NOMO-1 treated with DMSO at 0.1 percent for 48 hours (cell line): ENCODE measurements around the gene ULBP1.
"Not testable (repeated sequence)": the region's sequence is repeated elsewhere in the genome, so short reads cannot be mapped to it uniquely, and the experiment has no call there.

ENCODE experiments used
- DNase-seq: peaks from one replicate; lab custom pipeline; 2025; ENCODE audit not compliant: unreplicated experiment; lab: John Stamatoyannopoulos, UW

The ULBP1 gene

DNA sequence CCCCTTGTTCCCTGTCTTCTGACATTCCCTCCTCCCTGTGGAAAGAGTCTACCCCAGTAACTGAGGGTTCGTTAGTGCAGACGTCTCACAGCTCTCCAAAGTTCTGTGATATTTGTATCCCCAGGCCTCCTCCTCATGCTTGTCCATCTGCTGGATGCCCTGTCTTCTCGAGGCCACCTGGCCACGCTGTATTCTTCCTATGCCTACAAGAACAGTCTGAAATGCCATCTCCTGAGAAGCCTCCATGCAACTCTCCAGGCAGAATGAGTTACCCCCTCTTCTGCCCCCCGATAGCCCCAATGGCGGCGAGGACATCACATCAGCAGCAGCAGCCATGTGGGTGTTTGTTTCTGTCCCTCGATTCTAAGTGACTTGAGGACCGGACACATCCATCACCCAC is 12.6 kb upstream of the ULBP1 start:
- DNase-seq: no peak

DNA sequence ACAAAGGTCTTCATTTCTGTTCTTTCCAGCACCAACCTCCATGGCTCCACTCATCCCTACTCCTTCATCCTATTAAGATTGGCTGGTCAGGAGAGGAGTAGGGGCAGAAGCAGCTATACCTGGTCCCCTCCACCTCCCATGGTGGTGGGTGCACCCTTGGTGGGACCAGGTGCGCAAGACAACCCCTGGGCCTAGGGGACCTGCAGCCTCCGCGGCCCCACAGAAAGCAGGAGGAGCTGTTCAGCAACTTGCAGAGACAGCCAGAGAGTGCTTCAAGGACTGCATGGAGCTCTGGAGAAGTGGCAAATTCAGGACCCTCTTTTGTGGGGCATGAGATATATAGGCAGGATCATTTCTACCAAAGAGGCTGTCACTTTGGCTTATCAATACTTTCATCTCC is 12.1 kb upstream of the ULBP1 start:
- DNase-seq: no peak

DNA sequence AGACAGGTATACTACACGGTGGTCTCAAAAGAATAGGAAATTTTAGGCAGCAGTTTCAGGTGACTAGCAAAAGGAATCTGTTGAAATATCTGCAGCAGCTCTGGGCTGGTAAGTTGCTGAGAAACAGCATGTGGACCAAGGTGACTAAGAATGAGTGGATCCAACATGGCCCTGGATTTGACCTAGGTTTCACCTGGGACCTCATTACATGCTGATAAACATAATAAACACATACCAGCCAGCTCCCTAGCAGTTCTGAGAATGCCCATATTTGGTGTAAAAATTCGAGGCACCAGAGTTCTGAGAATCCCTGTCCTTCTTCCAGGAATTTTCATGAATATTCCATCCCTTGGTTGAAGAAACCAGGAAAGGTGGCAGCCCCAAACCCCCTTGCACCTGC is 10.4 kb upstream of the ULBP1 start:
- DNase-seq: not testable (repeated sequence)

DNA sequence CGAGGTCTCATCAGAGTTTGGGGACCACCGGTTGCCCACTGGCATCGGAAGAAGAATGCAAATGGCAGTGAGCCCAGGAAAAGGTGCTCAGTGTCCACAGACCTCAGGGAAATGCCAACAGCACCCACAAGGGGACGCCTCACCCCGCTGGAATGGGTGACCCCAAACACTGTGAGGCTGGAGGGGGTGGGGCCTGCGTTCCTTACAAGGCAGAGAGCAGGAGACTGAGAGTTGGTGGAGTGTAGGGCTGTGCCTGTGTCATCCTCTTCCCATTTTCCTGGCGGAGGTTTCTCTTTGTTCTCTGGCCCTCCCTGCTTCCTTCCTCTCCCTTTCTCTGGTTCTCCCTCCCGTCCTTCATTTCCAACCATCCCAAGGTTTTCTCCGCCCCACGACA is 9.8 kb upstream of the ULBP1 start:
- DNase-seq: not testable (repeated sequence)

DNA sequence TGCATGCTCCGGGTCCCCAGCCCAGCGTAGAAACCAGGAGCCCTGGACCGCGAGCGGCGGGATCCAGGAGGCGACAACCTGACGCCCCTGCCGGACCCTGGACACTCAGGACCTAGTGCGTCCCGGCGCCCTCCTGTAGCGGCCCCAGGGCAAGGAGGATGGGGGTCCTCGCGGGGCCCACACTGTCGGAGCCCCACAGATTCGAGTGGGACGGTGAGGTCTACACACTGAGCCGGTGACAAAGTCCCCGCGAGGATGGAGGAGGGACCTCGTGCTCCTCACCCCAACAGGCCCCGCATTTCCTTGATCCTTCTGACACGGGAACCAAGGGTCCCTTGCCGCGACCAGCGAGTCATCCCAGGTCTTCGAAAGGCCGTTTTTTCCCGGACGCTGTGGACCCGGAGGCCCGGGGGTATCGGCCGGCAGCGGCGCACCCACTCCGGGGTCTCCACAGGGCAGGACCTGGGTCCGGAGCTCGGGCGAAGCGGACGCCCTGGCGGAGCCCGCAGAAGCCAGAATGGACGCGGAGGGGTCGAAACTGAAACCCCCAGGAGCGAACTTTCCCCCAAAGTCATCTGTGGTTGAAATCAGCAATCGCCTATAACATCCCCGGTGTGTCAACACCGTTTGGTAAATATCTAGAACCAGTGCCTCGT is 9.3 kb upstream of the ULBP1 start:
- not testable (repeated sequence) for DNase-seq

DNA sequence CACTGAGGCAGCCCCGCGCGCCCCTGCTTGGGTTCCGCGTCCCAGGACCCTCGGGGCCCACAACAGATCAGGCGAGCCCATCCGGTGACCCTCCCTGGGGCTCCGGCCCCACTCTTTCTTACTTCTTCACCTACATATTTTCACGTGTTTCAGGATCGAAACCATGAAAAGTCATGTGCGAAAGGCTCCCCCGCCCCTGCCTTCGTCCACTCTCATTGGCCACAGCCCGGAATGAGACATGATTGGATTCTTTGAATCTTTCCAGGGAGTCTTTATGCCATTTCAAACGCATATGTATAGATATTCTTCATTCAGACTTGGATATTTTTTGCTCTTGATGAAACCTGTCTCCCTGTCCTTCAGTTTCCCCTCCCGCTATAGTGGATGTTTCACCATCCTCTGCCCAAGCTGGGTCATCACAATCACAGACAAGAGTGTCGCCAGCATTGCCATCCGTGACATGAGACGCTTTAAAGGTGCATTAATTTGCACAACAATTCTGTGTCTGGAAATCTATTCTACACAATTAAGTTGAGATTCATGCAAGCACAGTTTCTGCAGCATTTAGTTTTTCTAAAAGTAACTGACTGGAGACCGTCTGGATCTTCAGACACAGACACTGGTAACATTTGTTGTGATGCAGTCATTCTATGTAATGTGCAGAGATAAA is 8.6 kb upstream of the ULBP1 start:
- not testable (repeated sequence) for DNase-seq

DNA sequence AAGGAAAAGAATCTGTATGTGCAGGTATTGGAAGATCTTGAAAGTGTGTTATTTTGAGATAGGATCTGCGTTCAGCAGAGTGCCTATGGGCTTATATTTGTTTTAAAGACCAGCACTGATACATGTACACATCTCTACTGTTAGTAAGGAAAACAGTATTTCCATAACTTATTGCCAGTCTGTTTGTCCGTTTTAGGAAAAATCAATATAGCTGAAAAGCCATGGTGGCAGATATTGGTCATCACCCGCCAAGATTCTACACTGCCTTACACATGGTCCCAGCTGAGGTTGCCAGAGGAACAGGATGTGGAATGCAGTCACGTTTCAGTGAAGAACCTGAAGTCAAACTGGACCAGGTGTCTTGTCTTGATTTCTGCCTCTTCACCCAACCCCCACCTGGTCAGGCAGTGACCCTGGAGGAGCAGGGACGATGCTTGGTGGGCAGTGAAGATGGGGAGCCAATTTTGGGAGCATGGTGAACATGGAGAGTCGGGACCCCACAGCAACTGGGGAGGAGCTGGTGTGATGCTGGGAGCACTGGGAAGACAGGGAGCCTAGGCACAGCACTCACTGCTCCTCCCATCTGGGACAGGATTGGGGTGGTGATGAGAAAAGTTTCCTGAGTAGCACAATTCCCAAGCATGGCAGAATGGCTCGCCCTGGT is 8.0 kb upstream of the ULBP1 start:
- not testable (repeated sequence) for DNase-seq

DNA sequence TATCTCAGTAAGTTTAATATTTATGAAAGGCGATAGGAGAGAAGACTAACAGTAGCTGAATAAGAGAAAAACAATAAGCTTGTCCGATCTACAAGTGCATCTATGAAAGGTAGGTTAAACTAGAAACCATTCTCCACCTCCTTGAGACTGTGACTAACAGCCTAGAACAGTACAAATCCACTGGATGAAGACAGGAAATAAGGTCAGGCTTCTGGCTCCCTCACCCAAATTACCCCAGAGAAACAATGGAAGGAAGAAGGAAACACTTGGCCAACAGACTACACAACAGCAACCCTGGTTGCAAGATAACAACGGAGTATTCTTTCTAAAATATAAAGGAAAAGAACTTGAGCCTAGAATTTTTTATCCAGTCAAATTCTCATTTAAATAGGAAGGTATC is 5.6 kb upstream of the ULBP1 start:
- DNase-seq: not testable (repeated sequence)

DNA sequence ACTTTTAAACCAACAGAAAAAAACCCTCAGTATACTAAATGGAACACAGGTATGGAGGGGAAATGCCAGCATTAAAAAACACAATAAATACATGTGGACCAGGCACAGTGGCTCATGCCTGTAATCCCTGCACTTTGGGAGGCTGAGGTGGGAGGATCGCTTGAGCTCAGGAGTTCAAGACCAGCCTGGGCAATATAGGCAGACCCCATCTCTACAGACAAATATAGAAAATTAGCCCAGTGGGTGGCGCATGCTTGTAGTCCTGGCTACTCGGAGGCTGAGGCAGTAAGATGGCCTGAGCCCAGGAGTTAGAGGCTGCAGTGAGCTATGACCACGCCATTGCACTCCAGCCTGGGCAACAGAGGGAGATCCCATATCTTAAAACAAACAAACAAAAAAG is 3.9 kb upstream of the ULBP1 start:
- DNase-seq: not testable (repeated sequence)

DNA sequence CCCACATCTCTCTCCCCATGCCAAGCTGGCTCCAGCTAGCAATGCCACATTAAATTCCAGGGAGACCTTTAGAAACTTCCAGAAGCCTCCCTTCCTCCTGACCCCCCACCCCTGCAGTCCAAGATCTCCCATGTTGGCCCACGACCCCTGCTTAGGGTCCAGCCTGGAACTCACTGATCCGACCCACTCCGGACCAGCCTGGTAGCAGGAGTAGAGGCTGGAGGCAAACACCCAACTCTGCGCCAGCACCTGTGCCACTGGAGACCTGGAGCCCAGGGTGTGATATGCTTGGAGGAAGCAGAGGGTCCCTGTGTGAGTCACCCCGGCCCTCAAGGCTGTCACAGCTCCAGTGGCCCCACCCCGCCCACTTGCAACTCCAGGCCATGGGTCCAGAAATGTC is 3.3 kb upstream of the ULBP1 start:
- DNase-seq: no peak

DNA sequence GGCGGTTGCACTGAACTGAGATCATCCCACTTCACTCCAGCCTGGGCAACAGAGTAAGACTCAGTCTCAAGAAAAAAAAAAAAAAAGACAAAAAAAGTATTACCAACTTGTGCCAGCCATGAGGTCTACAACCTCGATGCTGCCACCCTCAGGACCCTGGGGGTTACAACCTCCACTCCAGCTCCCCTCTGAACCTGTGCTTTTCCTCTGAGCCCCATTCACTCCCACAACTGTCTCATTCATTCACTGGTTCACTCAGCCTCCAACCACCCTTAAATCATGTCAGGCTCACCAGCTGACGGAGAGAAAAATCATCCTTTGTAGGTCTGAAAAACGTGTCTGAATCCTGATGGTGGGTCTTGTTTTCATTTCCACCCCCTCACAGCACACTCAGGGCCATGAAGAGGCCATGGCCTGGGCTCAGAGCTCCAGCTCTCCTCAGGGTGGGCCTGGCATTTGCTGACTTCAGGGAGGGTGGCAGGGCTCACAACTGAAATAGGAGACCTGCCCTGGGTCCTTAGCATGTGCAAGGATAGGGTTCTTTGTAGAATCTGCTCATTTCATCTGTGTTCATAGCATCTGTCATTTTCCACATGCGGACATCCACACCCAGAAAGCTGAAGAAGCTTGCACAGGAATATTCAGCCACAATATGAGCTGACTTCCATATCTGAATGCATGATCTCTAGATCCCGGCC is 1.9 kb upstream of the ULBP1 start:
- DNase-seq: peak; percentile 7

DNA sequence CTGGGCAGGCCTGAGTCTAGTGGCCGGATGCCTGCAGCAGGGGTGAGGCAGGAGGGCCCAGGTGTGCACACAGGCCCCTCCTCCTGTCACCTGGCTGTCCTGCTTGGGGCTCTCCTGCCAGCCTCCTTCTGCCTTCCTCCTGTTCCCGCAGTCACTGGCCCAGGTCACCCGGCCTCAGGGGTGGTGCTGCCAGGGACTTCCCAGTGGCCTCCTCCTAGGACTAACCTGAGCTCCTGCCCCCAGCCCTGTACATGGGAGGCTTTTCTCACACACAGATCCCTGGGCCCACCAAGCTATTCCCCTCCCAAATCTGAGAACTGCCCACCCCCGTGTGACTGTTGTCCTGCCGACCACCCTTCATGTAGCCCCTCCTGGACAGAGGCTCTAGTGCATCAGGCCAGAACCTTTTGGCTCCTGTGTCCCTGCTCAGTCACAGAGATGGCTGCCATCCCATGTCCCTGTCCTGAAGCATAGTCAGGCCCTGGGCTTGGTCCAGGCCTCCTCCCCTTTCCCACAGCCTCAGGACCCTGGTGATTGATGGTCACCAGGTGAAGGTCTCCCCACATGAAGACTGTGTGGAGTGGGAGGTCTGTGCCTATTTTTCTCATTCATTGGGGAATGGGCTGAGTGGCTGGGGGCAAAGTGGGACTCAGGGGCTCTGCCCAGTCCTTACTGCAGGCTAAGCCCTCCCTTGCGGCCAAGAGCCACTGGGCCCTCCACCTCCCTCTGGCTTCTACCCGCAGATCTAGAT is 1.1 kb upstream of the ULBP1 start:
- DNase-seq: no peak

DNA sequence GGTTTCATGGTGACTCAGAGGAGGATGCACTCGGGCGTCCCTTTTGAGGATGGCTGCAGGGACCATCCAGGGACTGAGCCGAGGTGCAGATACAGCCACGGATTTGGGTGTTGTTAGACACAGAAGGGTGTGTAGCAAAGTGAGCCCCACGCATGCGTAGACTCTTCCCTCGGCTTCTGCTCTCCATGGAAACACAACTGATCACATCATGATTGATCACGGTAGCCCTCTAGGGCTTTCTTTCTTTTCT is 606 bp upstream of the ULBP1 start:
- DNase-seq: no peak

DNA sequence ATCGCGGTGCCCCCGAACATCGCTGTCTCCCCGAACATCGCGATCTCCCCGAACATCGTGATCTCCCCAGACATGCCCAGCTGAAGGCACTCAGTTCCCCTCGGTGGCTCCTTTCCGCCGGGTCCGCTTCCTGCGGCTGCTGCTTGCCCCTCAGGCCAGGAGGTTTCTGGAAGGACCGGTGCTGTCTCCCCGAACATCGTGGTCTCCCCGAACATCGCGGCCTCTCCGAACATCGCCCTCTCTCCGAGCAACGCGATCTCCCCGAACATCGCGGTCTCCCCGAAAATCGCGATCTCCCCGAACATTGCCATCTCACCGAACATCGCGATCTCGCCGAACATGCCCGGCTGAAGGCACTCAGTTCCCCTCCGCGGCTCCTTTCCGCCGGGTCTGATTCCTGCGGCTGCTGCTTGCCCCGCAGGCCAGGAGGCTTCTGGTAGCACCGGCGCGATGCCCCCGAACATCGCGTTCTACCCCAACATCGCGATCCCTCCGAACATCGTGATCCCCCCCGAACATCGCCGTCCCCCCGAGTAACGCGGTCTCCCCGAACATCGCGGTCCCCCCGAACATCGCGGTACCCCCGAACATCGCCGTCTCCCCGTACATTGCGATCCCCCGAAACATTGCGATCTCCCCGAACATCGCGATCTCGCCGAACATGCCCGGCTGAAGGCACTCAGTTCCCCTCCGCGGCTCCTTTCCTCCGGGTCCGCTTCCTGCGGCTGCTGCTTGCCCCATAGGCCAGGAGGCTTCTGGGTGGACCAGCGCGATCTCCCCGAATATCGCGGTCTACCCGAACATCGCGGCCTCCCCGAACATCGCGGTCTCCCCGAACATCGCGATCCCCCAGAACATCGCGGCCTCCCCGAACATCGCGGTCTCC is 808 bp downstream of the ULBP1 start:
- DNase-seq: no peak

DNA sequence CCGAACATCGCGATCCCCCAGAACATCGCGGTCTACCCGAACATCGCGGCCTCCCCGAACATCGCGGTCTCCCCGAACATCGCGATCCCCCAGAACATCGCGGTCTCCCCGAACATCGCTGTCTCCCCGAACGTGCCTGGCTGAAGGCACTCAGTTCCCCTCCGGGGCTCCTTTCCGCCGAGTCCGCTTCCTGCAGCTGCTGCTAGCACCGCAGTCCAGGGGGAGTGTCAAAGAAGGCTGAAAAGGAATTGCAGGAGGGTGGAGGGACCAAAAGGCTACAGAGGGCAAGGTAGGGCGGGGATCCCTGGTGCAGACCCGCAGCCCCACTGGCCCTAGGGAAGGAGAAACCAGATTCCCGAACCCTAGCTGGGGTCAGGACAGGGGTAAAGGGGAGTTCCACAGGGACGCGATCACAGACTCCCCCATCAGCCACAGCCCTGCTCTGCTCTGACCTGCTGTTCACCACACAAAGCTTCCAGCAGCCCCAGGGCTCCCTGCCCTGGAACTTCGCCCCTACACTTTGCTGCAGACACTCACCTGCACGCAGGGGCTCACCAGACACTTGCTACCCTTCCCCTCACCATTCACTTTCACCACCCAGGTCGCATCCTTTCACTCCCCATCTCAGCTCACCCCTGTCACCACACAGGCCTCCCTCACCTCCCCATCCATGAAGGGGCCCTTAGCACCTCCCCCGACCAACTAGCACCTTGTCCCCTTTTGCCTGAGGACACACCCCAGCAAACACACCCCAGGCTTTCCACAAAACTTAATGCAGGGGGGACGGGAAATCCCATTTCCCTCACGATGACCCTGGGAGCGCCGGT is 1.7 kb downstream of the ULBP1 start:
- no peak for DNase-seq

DNA sequence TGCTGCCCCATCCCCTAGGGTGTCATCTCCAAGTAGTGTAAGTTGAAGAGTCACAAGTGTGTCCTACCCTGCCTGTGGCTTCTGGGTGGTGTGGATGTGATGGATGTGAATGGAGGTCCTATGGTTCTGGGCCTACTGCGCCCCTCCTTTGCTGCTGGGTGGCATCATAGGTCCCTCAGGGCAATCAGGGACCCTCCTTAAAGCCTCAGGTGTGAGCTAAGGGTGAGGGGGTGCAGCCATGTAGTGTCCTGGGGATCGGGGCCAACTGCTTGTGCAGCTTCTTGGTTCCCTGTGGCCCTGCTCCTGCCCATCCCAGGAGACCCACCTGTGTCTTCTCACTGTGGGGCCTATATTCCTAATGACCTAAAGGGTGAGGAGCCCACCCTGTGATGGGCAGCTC is 2.6 kb downstream of the ULBP1 start:
- not testable (repeated sequence) for DNase-seq

DNA sequence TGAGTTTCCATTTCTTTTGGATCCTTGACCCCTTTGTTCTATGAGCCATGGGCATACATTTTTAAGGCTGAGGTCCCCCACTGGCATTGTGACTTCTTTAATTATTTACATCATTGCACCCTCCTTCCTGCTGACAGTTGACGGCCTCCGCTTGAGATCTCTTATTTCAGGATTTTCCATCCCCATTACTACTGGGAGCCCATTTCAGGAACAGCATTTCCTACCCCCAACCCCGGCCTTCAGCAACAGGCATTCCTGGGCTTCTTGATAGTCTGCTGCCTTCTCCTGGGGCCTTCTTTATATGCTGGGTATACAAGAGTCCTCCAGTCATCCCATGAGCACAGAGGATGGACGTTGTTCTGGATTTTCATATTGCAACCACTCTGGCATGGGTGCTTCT is 3.8 kb downstream of the ULBP1 start:
- no peak for DNase-seq

DNA sequence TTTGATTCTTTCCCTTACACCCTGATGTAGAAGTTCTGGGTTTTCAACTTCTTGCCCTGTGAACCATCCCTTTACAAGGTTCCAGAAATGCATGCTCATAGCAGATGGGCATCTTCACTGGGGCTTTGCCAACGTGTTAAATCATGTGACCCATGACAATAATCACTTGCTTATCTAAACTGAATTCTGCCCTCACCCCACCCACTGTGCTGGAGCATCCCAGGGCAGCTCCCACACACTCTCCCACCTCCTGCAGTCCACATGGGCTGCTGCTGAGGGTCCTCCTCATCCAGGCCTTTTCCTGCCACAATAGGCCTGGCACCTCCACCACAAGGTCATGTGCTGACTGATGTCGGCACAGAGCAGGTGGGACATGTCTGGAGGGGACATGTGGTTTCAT is 4.3 kb downstream of the ULBP1 start:
- DNase-seq: not testable (repeated sequence)

DNA sequence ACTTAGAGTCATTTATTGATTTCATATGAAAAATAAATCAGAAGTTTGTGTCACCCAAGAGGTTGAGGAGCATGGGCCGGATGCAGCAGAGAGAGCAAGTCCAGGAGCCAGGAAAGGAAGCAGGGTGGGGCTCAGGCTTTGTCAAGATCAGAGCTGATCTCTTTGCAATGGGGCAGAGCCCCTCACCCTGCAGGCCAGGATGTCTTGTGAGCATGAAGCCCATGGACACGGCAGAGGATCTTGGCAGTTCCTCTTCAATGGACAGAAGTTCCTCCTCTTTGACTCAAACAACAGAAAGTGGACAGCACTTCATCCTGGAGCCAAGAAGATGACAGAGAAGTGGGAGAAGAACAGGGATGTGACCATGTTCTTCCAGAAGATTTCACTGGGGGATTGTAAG is 5.2 kb downstream of the ULBP1 start:
- DNase-seq: not testable (repeated sequence)

DNA sequence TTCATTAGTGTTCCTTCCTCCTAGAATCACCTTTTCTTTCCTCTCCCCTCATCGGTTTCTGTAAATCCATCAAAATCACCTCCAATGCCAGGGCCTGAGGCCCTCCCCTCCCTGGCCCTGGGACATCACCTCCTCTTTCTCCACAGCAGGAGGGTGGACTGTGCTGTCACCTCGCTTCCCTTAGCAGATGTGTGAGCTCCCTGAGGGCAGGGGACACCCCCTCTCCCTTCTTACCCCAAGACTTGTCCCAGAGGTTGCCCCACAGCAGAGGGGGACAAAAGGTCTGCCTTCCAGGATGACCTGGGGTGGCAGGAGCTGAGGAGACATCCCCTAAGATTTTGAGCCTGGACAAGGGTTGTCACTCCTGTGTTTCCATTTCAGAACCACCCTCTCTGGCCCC is 5.9 kb downstream of the ULBP1 start:
- no peak for DNase-seq
